Measurements from ENCODE around the gene POLG. TPM values are rescaled to one million over a fixed set of nuclear protein-coding genes. Genes with fewer than 3 reads are reported as not detected.

The POLG gene
- polyA plus RNA-seq, 1 donor from 2014 or later, result 47.9 TPM

DNA sequence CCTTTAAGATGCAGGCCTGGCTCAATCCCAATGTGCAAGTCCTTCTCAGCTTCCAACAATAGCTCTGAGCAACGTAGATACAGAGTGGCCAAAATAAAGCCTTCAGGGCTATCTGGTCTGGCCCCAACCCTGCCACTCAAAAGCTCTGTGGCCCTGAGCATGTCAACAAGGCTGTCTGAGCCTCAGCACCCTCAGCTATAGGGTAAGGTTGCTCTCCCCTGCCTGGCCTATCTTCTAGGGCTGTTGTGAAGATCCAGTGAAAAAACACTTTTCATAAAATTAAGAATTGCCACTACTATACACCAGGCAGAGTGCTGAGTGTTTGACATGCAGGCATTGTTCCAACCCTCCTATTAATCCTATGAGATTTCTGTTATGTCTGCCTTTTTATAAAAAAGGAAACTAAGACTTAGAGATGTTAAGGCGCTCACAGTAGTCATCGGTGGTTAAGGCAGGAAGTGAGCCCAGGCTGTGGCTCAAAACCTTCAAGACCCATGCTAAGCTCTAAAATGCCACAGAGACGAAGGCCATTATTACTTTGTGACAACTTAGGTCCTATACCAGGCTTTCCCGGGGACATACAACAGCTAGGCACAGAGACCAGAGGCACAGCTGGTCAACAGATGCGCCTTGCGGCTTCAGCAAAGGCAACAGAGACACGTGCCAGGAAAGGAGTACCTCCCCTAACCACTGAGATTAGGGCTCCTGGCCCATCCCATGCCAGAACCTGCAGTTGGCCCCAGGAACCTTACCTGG is 5.1 kb downstream of the POLG start:
- Histone ChIP-seq H3K9me2 (ENCODE audit: insufficient read depth, low read length) (no peaks in the 10 kb centered on the region), H3K27me3 (ENCODE audit: insufficient read depth, low read depth, low read length) (no peaks in the 10 kb centered on the region), H3K36me3 (ENCODE audit: insufficient read depth, low read length) (peaks cover 9% of the 10 kb centered on the region), H3K79me2 (replicated peaks; ENCODE audit: insufficient read depth, low read length) (peaks cover 16% of the 10 kb centered on the region), H3K27ac (ENCODE audit: low read length) (no peak overlapping the region), H2AFZ (ENCODE audit: low read depth, low read length) (no peak overlapping the region), H3K9me3 (ENCODE audit: low read length) (no peaks in the 10 kb centered on the region), H3K9ac (ENCODE audit: low read length) (no peak overlapping the region), H3K4me2 (ENCODE audit: low read length) (no peak overlapping the region), H4K20me1 (ENCODE audit: insufficient read depth) (peaks cover 3% of the 10 kb centered on the region), H3F3A (ENCODE audit: insufficient read depth, low read length, poor library complexity, severe bottlenecking) (no peaks in the 10 kb centered on the region), H3K4me3 (ENCODE audit: low read length) (no peak overlapping the region)
- no peak for TF ChIP-seq TAF1 (IDR thresholded peaks at IDR 0.05; ENCODE audit: low read depth)
- TF ChIP-seq SMC3 (conservative IDR thresholded peaks at IDR 0.05; ENCODE audit: poor library complexity), result no peak
- no peak for TF ChIP-seq CTCF (IDR thresholded peaks at IDR 0.05; ENCODE audit: poor library complexity, severe bottlenecking)
- TF ChIP-seq RAD21 (conservative IDR thresholded peaks at IDR 0.05), result no peak
- TF ChIP-seq EP300 (conservative IDR thresholded peaks at IDR 0.05; ENCODE audit: poor library complexity, severe bottlenecking), result no peak
- TF ChIP-seq REST (IDR thresholded peaks at IDR 0.05; ENCODE audit: borderline replicate concordance), result no peak
- no peak for TF ChIP-seq POLR2AphosphoS5 (IDR thresholded peaks at IDR 0.05)
- TF ChIP-seq MXI1 (conservative IDR thresholded peaks at IDR 0.05; ENCODE audit: poor library complexity, severe bottlenecking), result no peak
- no peak for TF ChIP-seq EZH2 (IDR thresholded peaks at IDR 0.05; ENCODE audit: borderline replicate concordance, insufficient read depth, low read length, poor library complexity, severe bottlenecking)

DNA sequence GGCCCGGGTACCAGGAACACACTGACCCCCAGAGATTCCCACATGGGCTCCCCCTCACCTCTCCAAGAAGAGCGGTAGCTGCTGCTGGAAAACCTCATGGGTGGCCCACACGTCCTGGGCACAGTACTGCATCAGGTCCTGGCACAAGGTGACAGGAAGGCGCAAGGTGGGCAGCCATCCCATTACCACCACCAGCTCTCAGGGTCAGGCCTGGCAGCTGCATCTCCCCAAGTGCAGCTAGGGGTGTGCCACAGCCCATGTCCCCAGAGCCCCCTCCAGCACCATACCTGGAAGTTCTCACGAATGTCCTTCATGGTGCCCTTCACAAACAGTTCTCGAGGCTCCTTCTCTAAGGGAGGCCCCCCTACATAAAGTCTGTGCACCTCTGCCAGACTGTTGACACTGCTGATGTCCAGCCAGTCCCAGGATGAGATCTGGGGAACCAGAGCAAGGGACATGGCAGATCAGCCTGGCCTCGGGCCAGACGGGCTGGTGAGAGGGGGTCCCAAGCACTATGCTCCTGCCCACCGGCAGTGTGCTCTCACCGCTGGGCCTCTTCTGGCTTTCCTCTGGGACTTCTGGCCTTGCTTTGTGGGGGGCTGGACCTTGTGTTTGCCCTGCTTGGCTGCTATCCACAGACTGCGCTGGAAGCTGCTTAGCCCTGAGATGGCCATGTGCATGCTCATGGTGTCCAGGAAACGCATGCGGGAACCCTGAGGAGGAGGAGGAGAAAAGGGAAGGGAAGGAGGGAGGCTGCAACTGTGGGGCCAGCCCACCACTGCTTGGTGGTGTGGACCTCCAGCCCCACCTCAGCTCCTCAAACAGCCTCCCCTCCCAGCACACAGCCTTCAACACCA is 6.0 kb downstream of the POLG start:
- H3F3A ChIP-seq (ENCODE audit: insufficient read depth, low read length, poor library complexity, severe bottlenecking), result no peaks in the 10 kb centered on the region
- H4K20me1 ChIP-seq (ENCODE audit: insufficient read depth), result peaks cover 3% of the 10 kb centered on the region
- no peak overlapping the region for H3K27ac ChIP-seq (ENCODE audit: low read length)
- H3K36me3 ChIP-seq (ENCODE audit: insufficient read depth, low read length), result peaks cover 9% of the 10 kb centered on the region
- no peak for TF ChIP-seq POLR2AphosphoS5 (IDR thresholded peaks at IDR 0.05)
- TF ChIP-seq RAD21 (conservative IDR thresholded peaks at IDR 0.05), result no peak
- TF ChIP-seq SMC3 (conservative IDR thresholded peaks at IDR 0.05; ENCODE audit: poor library complexity), result no peak
- no peak for TF ChIP-seq REST (IDR thresholded peaks at IDR 0.05; ENCODE audit: borderline replicate concordance)
- TF ChIP-seq EZH2 (IDR thresholded peaks at IDR 0.05; ENCODE audit: borderline replicate concordance, insufficient read depth, low read length, poor library complexity, severe bottlenecking), result no peak
- TF ChIP-seq TAF1 (IDR thresholded peaks at IDR 0.05; ENCODE audit: low read depth), result no peak
- no peak for TF ChIP-seq MXI1 (conservative IDR thresholded peaks at IDR 0.05; ENCODE audit: poor library complexity, severe bottlenecking)
- no peak for TF ChIP-seq CTCF (IDR thresholded peaks at IDR 0.05; ENCODE audit: poor library complexity, severe bottlenecking)
- TF ChIP-seq EP300 (conservative IDR thresholded peaks at IDR 0.05; ENCODE audit: poor library complexity, severe bottlenecking), result no peak
- H3K9me2 ChIP-seq (ENCODE audit: insufficient read depth, low read length), result no peaks in the 10 kb centered on the region
- no peaks in the 10 kb centered on the region for H3K27me3 ChIP-seq (ENCODE audit: insufficient read depth, low read depth, low read length)
- H3K4me3 ChIP-seq (ENCODE audit: low read length), result no peak overlapping the region
- no peak overlapping the region for H3K9ac ChIP-seq (ENCODE audit: low read length)
- no peak overlapping the region for H3K4me2 ChIP-seq (ENCODE audit: low read length)
- H3K9me3 ChIP-seq (ENCODE audit: low read length), result no peaks in the 10 kb centered on the region
- peaks cover 16% of the 10 kb centered on the region for H3K79me2 ChIP-seq (replicated peaks; ENCODE audit: insufficient read depth, low read length)
- no peak overlapping the region for H2AFZ ChIP-seq (ENCODE audit: low read depth, low read length)

Measured in neural cell (in vitro differentiated cells).